Activated naive CD8-positive, alpha-beta T cell treated with anti-CD3 and anti-CD28 coated beads, Interleukin-2, amount 50 U/mL, for 24 hours (primary cell): ENCODE results near the gene C22orf39.

Source experiments
- ATAC-seq: fragments of 150-1000 bp; cut with Tn5 transposase; one replicate; pipeline ENCODE4 v1.10.0; 2021
- DNase-seq: peaks from one replicate; pipeline ENCODE4 v3.0.0; 2021
- H3K27ac Mint-ChIP-seq: one replicate; pipeline ENCODE4 v1.8.0; 2021; ENCODE audit warnings: mild to moderate bottlenecking, mixed read lengths
- H3K27me3 Mint-ChIP-seq: one replicate; pipeline ENCODE4 v1.8.0; 2021; ENCODE audit warnings: mixed read lengths
- H3K36me3 Mint-ChIP-seq: one replicate; pipeline ENCODE4 v1.8.0; 2021; ENCODE audit warnings: low read depth, mixed read lengths
- H3K4me1 Mint-ChIP-seq: one replicate; pipeline ENCODE4 v1.8.0; 2021; ENCODE audit warnings: mixed read lengths
- H3K4me3 Mint-ChIP-seq: one replicate; pipeline ENCODE4 v1.8.0; 2021; ENCODE audit warnings: mild to moderate bottlenecking, moderate library complexity, mixed read lengths
- H3K9me3 Mint-ChIP-seq: one replicate; pipeline ENCODE4 v1.8.0; 2021; ENCODE audit warnings: mixed read lengths

The C22orf39 gene

GRCh38 chr22:19410941-19411689 is 36.4 kb downstream of the C22orf39 start:
- no peak overlapping the region for H3K27ac Mint-ChIP-seq
- no peak for ATAC-seq
- no peak for DNase-seq
- peaks cover 10% of the 10 kb centered on the region for H3K4me1 Mint-ChIP-seq
- H3K4me3 Mint-ChIP-seq = no peak overlapping the region
- H3K27me3 Mint-ChIP-seq = no peaks in the 10 kb centered on the region
- peaks cover 41% of the 10 kb centered on the region for H3K36me3 Mint-ChIP-seq
- H3K9me3 Mint-ChIP-seq = no peaks in the 10 kb centered on the region

- H3K4me3 Mint-ChIP-seq = no peak overlapping the region
- DNase-seq (no peak), ATAC-seq (no peak)
- peaks cover 50% of the 10 kb centered on the region for H3K36me3 Mint-ChIP-seq
- no peaks in the 10 kb centered on the region for H3K9me3 Mint-ChIP-seq
- H3K4me1 Mint-ChIP-seq = peaks cover 5% of the 10 kb centered on the region
- no peaks in the 10 kb centered on the region for H3K27me3 Mint-ChIP-seq
- no peak overlapping the region for H3K27ac Mint-ChIP-seq
Measured at GRCh38 chr22:19407649-19408606, 39.6 kb downstream of the C22orf39 start.

GRCh38 chr22:19406846-19407245 is 40.7 kb downstream of the C22orf39 start:
- H3K4me1 Mint-ChIP-seq = peaks cover 2% of the 10 kb centered on the region
- no peaks in the 10 kb centered on the region for H3K27me3 Mint-ChIP-seq
- no peak for ATAC-seq
- DNase-seq = no peak
- no peak overlapping the region for H3K27ac Mint-ChIP-seq
- H3K9me3 Mint-ChIP-seq = no peaks in the 10 kb centered on the region
- H3K4me3 Mint-ChIP-seq = no peak overlapping the region
- H3K36me3 Mint-ChIP-seq = peaks cover 50% of the 10 kb centered on the region

GRCh38 chr22:19406281-19406811 is 41.2 kb downstream of the C22orf39 start:
- Mint-ChIP-seq H3K27ac (no peak overlapping the region), H3K9me3 (no peaks in the 10 kb centered on the region), H3K4me1 (peaks cover 2% of the 10 kb centered on the region), H3K36me3 (peaks cover 54% of the 10 kb centered on the region), H3K4me3 (no peak overlapping the region), H3K27me3 (no peaks in the 10 kb centered on the region)
- no peak for ATAC-seq
- no peak for DNase-seq

- H3K36me3 Mint-ChIP-seq = peaks cover 55% of the 10 kb centered on the region
- H3K27ac Mint-ChIP-seq = no peak overlapping the region
- no peak overlapping the region for H3K4me3 Mint-ChIP-seq
- H3K9me3 Mint-ChIP-seq = no peaks in the 10 kb centered on the region
- no peak for DNase-seq
- H3K4me1 Mint-ChIP-seq = peaks cover 2% of the 10 kb centered on the region
- ATAC-seq = no peak
- H3K27me3 Mint-ChIP-seq = no peaks in the 10 kb centered on the region
Measured at GRCh38 chr22:19405652-19406051, 41.9 kb downstream of the C22orf39 start.

GRCh38 chr22:19405133-19405532 is 42.4 kb downstream of the C22orf39 start:
- ATAC-seq (no peak), DNase-seq (no peak)
- Mint-ChIP-seq H3K4me3 (no peak overlapping the region), H3K36me3 (peaks cover 52% of the 10 kb centered on the region), H3K27ac (no peak overlapping the region), H3K9me3 (no peaks in the 10 kb centered on the region), H3K27me3 (no peaks in the 10 kb centered on the region), H3K4me1 (peaks cover 2% of the 10 kb centered on the region)

GRCh38 chr22:19404676-19405075 is 42.8 kb downstream of the C22orf39 start:
- DNase-seq (no peak), ATAC-seq (no peak)
- Mint-ChIP-seq H3K4me3 (no peak overlapping the region), H3K4me1 (peaks cover 2% of the 10 kb centered on the region), H3K27me3 (no peaks in the 10 kb centered on the region), H3K27ac (no peak overlapping the region), H3K9me3 (no peaks in the 10 kb centered on the region), H3K36me3 (peaks cover 47% of the 10 kb centered on the region)

GRCh38 chr22:19402642-19403191 is 44.8 kb downstream of the C22orf39 start:
- ATAC-seq (no peak), DNase-seq (no peak)
- Mint-ChIP-seq H3K4me3 (no peak overlapping the region), H3K9me3 (no peaks in the 10 kb centered on the region), H3K27ac (no peak overlapping the region), H3K27me3 (no peaks in the 10 kb centered on the region), H3K4me1 (peaks cover 2% of the 10 kb centered on the region), H3K36me3 (peaks cover 39% of the 10 kb centered on the region)

GRCh38 chr22:19401483-19401882 is 46.0 kb downstream of the C22orf39 start:
- no peaks in the 10 kb centered on the region for H3K27me3 Mint-ChIP-seq
- H3K4me3 Mint-ChIP-seq = no peak overlapping the region
- H3K4me1 Mint-ChIP-seq = peaks cover 2% of the 10 kb centered on the region
- peaks cover 32% of the 10 kb centered on the region for H3K36me3 Mint-ChIP-seq
- no peak overlapping the region for H3K27ac Mint-ChIP-seq
- no peaks in the 10 kb centered on the region for H3K9me3 Mint-ChIP-seq
- ATAC-seq = no peak
- DNase-seq = no peak

GRCh38 chr22:19400881-19401280 is 46.6 kb downstream of the C22orf39 start:
- no peak for DNase-seq
- H3K27ac Mint-ChIP-seq = no peak overlapping the region
- H3K27me3 Mint-ChIP-seq = no peaks in the 10 kb centered on the region
- H3K4me1 Mint-ChIP-seq = peaks cover 2% of the 10 kb centered on the region
- H3K36me3 Mint-ChIP-seq = peaks cover 27% of the 10 kb centered on the region
- H3K9me3 Mint-ChIP-seq = no peaks in the 10 kb centered on the region
- H3K4me3 Mint-ChIP-seq = no peak overlapping the region
- no peak for ATAC-seq

GRCh38 chr22:19398652-19399051 is 48.9 kb downstream of the C22orf39 start:
- no peaks in the 10 kb centered on the region for H3K9me3 Mint-ChIP-seq
- ATAC-seq (no peak), DNase-seq (no peak)
- H3K4me3 Mint-ChIP-seq = no peak overlapping the region
- no peaks in the 10 kb centered on the region for H3K4me1 Mint-ChIP-seq
- no peaks in the 10 kb centered on the region for H3K27me3 Mint-ChIP-seq
- no peak overlapping the region for H3K27ac Mint-ChIP-seq
- H3K36me3 Mint-ChIP-seq = peaks cover 23% of the 10 kb centered on the region

GRCh38 chr22:19398206-19398605 is 49.3 kb downstream of the C22orf39 start:
- H3K9me3 Mint-ChIP-seq = no peaks in the 10 kb centered on the region
- H3K27ac Mint-ChIP-seq = no peak overlapping the region
- H3K36me3 Mint-ChIP-seq = peaks cover 23% of the 10 kb centered on the region
- DNase-seq (no peak), ATAC-seq (no peak)
- no peaks in the 10 kb centered on the region for H3K27me3 Mint-ChIP-seq
- H3K4me3 Mint-ChIP-seq = no peak overlapping the region
- no peaks in the 10 kb centered on the region for H3K4me1 Mint-ChIP-seq

GRCh38 chr22:19397734-19398104 is 49.8 kb downstream of the C22orf39 start:
- no peaks in the 10 kb centered on the region for H3K9me3 Mint-ChIP-seq
- peaks cover 25% of the 10 kb centered on the region for H3K36me3 Mint-ChIP-seq
- H3K4me1 Mint-ChIP-seq = no peaks in the 10 kb centered on the region
- no peak overlapping the region for H3K4me3 Mint-ChIP-seq
- DNase-seq = no peak
- H3K27ac Mint-ChIP-seq = no peak overlapping the region
- H3K27me3 Mint-ChIP-seq = no peaks in the 10 kb centered on the region
- no peak for ATAC-seq

- Mint-ChIP-seq H3K36me3 (peaks cover 25% of the 10 kb centered on the region), H3K9me3 (no peaks in the 10 kb centered on the region)
Measured at GRCh38 chr22:19396934-19397733, 50.4 kb downstream of the C22orf39 start.

More at GRCh38 chr22:19396934-19397733, 50.4 kb downstream of the C22orf39 start:
- Mint-ChIP-seq H3K27ac (no peak overlapping the region), H3K4me3 (no peak overlapping the region), H3K4me1 (no peaks in the 10 kb centered on the region), H3K27me3 (no peaks in the 10 kb centered on the region)
- DNase-seq (no peak), ATAC-seq (no peak)
